Mucosa of rectum (tissue), 2 donors: ENCODE results near the gene PRKG1.

Experiments
- H3K27ac ChIP-seq, 2 donors: one replicate each; pipeline ENCODE4 v1.7.0; 2013; ENCODE audit warnings: inconsistent platforms in 2 of 2, low read depth in 2 of 2, low read length in 2 of 2
- H3K27me3 ChIP-seq, 2 donors: one replicate each; pipeline ENCODE4 v1.7.0; 2013; ENCODE audit warnings: low read length in 2 of 2; ENCODE audit not compliant: control insufficient read depth in 2 of 2, insufficient read depth in 2 of 2
- H3K36me3 ChIP-seq, 2 donors: one replicate each; pipeline ENCODE4 v1.7.0; 2013; ENCODE audit warnings: low read length in 2 of 2; ENCODE audit not compliant: control insufficient read depth in 2 of 2, insufficient read depth in 2 of 2
- H3K4me1 ChIP-seq, 2 donors: one replicate each; pipeline ENCODE4 v1.7.0; 2013; ENCODE audit warnings: low read length in 2 of 2, mild to moderate bottlenecking in 1 of 2; ENCODE audit not compliant: control insufficient read depth in 2 of 2, insufficient read depth in 2 of 2
- H3K4me3 ChIP-seq, 2 donors: one replicate each; pipeline ENCODE4 v1.7.0; 2013; ENCODE audit warnings: low read length in 2 of 2
- H3K9ac ChIP-seq, 2 donors: one replicate each; pipeline ENCODE4 v1.7.0; 2013; ENCODE audit warnings: low read length in 2 of 2, low read depth in 1 of 2, mild to moderate bottlenecking in 1 of 2
- H3K9me3 ChIP-seq, 2 donors: one replicate each; pipeline ENCODE4 v1.7.0; 2013; ENCODE audit warnings: low read length in 2 of 2; ENCODE audit not compliant: control insufficient read depth in 2 of 2
- donor health status: healthy.
- donor health status: Normal muscosa, but diverticular disease.

The PRKG1 gene

GRCh38 chr10:52343439-52343838 lies 1269.2 kb downstream of the PRKG1 start:
- no peak overlapping the region for H3K9ac ChIP-seq
- no peaks in the 10 kb centered on the region for H3K9me3 ChIP-seq
- H3K27me3 ChIP-seq = no peaks in the 10 kb centered on the region
- no peak overlapping the region for H3K27ac ChIP-seq
- H3K4me1 ChIP-seq = no peaks in the 10 kb centered on the region
- H3K4me3 ChIP-seq = no peak overlapping the region
- H3K36me3 ChIP-seq = no peaks in the 10 kb centered on the region

- H3K4me3 ChIP-seq = no peak overlapping the region
- H3K9ac ChIP-seq = no peak overlapping the region
- H3K27me3 ChIP-seq = no peaks in the 10 kb centered on the region
- H3K9me3 ChIP-seq = no peaks in the 10 kb centered on the region
- no peaks in the 10 kb centered on the region for H3K36me3 ChIP-seq
- H3K27ac ChIP-seq = no peak overlapping the region
- no peaks in the 10 kb centered on the region for H3K4me1 ChIP-seq
These were observed 1272.4 kb downstream of the PRKG1 start for GRCh38 chr10:52346394-52347326.

GRCh38 chr10:52347327-52347667 lies 1273.0 kb downstream of the PRKG1 start:
- H3K4me3 ChIP-seq = no peak overlapping the region
- no peak overlapping the region for H3K9ac ChIP-seq
- H3K4me1 ChIP-seq = no peaks in the 10 kb centered on the region

More at GRCh38 chr10:52347327-52347667, 1273.0 kb downstream of the PRKG1 start:
- Histone ChIP-seq H3K27ac (no peak overlapping the region), H3K9me3 (no peaks in the 10 kb centered on the region), H3K36me3 (no peaks in the 10 kb centered on the region), H3K27me3 (no peaks in the 10 kb centered on the region)
